Measurements from ENCODE around the gene LRRC75A. TPM values are rescaled to one million over a fixed set of nuclear protein-coding genes. Genes with fewer than 3 reads are reported as not detected.
"Not testable (repeated sequence)": the region's sequence is repeated elsewhere in the genome, so short reads cannot be mapped to it uniquely, and the experiment has no call there.

Gene LRRC75A
- total and polyA plus RNA-seq, 11 donors: 0.37 to 2.5 (median 0.85) TPM

DNA sequence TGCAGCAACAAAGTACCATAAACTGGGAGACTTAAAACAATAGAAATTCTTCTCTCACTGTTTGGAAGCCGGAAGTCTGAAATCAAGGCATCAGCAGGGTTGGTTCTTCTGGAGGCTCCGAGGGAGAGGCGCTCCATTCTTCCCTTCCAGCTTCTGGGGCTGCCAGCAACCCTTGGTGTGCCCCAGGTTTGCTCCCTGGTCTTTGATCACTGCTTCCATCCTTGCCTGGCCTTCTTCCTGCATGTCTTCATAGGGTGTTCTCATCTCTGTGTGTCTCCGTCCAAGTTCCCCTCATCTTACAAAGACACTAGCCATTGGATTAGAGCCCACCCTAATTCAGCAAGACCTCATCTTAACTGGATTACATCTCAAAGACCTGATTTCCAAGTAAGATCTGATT lies 35.3 kb upstream of the LRRC75A start:
- no peak overlapping the region for H3K4me3 ChIP-seq
- no peaks in the 10 kb centered on the region for H3K9me3 ChIP-seq
- no peaks in the 10 kb centered on the region for H3K36me3 ChIP-seq
- peaks cover 0 to 18% (median 0%) of the 10 kb centered on the region in 9 donors for H3K27me3 ChIP-seq
- no peak for DNase-seq
- 61 to 90% (median 73%) methylated on average over 4 of the region's 4 CpGs for WGBS, 4 donors
- no peaks in the 10 kb centered on the region for H3K4me1 ChIP-seq
- TF ChIP-seq, protein P1, sequence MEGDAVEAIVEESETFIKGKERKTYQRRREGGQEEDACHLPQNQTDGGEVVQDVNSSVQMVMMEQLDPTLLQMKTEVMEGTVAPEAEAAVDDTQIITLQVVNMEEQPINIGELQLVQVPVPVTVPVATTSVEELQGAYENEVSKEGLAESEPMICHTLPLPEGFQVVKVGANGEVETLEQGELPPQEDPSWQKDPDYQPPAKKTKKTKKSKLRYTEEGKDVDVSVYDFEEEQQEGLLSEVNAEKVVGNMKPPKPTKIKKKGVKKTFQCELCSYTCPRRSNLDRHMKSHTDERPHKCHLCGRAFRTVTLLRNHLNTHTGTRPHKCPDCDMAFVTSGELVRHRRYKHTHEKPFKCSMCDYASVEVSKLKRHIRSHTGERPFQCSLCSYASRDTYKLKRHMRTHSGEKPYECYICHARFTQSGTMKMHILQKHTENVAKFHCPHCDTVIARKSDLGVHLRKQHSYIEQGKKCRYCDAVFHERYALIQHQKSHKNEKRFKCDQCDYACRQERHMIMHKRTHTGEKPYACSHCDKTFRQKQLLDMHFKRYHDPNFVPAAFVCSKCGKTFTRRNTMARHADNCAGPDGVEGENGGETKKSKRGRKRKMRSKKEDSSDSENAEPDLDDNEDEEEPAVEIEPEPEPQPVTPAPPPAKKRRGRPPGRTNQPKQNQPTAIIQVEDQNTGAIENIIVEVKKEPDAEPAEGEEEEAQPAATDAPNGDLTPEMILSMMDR (IDR thresholded peaks at IDR 0.05): no peak
- TF ChIP-seq POLR2A (IDR thresholded peaks at IDR 0.05): no peak
- no peak for ATAC-seq
- intact Hi-C loops (cut with DNase I): no loop called here
- H3K27ac ChIP-seq: no peak overlapping the region

DNA sequence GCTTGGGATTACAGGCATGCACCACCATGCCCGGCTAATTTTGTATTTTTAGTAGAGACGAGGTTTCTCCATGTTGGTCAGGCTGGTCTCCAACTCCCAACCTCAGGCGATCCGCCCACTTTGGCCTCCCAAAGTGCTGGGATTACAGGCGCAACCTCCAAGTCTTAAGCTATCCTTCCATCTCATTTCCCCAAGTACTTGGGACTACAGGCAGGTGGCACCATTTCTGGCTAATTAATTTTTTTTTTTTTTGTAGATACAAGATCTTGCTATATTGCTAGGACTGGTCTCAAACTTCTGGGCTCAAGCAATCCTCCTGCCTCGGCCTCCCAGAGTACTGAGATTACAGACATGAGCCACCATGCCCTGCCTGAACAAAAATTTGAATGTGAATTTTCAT lies 33.6 kb upstream of the LRRC75A start:
- H3K36me3 ChIP-seq; H3K9me3 ChIP-seq; H3K4me1 ChIP-seq; H3K4me3 ChIP-seq; intact Hi-C loops (cut with DNase I); DNase-seq; H3K27ac ChIP-seq; ATAC-seq: not testable (repeated sequence)
- WGBS, 4 donors: 88 to 94% (median 93%) methylated on average over 6 of the region's 6 CpGs
- H3K27me3 ChIP-seq: peaks cover 0 to 16% (median 0%) of the 10 kb centered on the region in 9 donors

DNA sequence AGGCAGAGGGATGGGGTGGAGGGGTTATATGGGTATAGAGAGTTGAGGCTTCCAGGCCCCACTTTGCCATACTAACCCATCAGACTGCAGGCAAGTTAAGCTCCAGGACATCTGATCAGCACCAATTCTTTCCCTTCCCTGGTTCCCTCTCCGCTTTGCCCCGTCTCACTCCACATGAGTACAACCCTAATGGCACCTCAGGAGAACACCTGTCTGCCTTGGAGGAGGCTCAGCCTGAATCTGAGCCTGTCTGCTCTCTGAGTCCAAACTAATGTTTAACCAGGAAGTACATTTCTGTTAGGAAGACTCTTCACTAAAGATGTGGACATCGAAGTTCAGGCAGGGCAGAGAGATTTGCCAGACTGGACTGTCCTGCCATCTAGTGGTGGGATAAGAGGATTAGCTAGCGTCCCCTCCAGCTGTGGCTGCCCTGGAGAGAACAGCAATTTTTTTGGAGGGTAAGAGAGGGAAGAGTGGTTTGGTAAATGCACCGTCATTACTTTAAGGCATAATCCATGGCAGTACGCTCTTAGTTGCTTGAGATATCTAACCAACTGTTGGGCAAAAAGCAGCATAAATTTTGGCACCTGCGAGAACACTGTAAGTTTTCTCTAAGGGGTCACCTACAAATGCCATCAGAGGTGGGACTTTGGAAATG lies 29.2 kb upstream of the LRRC75A start:
- WGBS, 4 donors: 32 to 35% (median 34%) methylated on average over 7 of the region's 7 CpGs
- TF ChIP-seq, protein P1 (IDR thresholded peaks at IDR 0.05): peak; percentile 84 to 97 (median 92)
- TF ChIP-seq POLR2A (IDR thresholded peaks at IDR 0.05): no peak
- DNase-seq: peak in 4 of 5 donors; percentile 70 to 80 (median 74)
- Histone ChIP-seq H3K27ac (no peak overlapping the region), H3K36me3 (no peaks in the 10 kb centered on the region), H3K27me3 (no peaks in the 10 kb centered on the region), H3K4me1 (peaks cover 0 to 18% (median 7%) of the 10 kb centered on the region in 12 donors), H3K9me3 (no peaks in the 10 kb centered on the region), H3K4me3 (no peak overlapping the region)
- intact Hi-C loops (cut with DNase I): loop anchor here (1.0 to 5.0 kb wide), 9 partner anchors 58 to 159 kb away; no protein-coding TSS in a partner anchor
- peak; percentile 86 to 93 (median 90) for ATAC-seq

DNA sequence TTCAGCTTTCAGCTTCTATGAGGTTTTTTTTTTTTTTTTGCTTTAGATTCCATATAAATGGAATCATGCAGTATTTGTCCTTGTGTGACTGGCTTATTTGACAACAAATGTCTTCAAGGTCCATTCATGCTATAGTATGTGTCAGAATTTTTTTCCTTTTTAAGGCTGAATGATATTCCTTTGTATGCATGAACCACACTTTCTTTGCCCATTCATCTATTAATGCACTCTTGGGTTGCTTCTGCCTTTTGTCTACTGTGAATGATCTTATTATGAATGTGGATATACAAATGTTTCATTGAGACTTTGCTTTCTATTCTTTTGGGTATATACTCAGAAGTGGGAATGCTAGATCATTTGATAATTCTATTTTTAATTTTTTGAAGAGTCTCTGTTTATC lies 27.0 kb upstream of the LRRC75A start:
- Histone ChIP-seq H3K27me3 (no peaks in the 10 kb centered on the region), H3K4me1 (peaks cover 0 to 20% (median 8%) of the 10 kb centered on the region in 12 donors), H3K4me3 (no peak overlapping the region), H3K36me3 (no peaks in the 10 kb centered on the region), H3K9me3 (no peaks in the 10 kb centered on the region), H3K27ac (no peak overlapping the region)
- TF ChIP-seq, protein P1 (IDR thresholded peaks at IDR 0.05): no peak
- no peak for TF ChIP-seq POLR2A (IDR thresholded peaks at IDR 0.05)
- DNase-seq (no peak), ATAC-seq (no peak)
- intact Hi-C loops (cut with DNase I): loop anchor here in 1 of 10 donors (1.0 kb wide), 1 partner anchor 66 kb away; no protein-coding TSS in a partner anchor

DNA sequence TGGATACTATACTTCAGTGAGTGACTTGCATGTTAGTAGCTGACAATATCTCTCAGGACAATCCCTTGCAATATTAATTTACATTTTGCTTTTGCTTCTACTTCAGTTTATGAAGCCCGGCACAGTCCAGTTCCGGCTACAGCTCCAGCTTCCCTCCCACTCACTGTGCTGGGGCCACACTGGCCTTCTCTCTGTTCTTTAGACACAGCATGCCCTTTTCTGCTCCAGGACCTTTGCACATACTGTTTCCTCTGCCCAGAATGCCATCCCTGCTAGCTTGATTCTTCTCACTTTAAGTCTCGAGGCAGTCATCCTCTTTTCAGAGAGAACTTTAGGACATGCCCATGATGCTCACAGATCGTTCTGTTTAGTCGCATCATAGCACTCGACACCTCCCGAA lies 25.5 kb upstream of the LRRC75A start:
- no peak overlapping the region for H3K4me3 ChIP-seq
- H3K27ac ChIP-seq: no peak overlapping the region
- ATAC-seq (no peak), DNase-seq (no peak)
- intact Hi-C loops (cut with DNase I): no loop called here
- H3K36me3 ChIP-seq: no peaks in the 10 kb centered on the region
- H3K27me3 ChIP-seq: no peaks in the 10 kb centered on the region
- H3K4me1 ChIP-seq: peaks cover 0 to 20% (median 8%) of the 10 kb centered on the region in 12 donors
- no peaks in the 10 kb centered on the region for H3K9me3 ChIP-seq
- 86 to 90% (median 88%) methylated on average over 7 of the region's 7 CpGs for WGBS, 4 donors
- TF ChIP-seq POLR2A (IDR thresholded peaks at IDR 0.05): no peak
- TF ChIP-seq, protein P1 (IDR thresholded peaks at IDR 0.05): no peak

Measured in heart left ventricle (tissue), 16 donors.